ENCODE results near the gene TSPAN11.

TSPAN11 gene

DNA sequence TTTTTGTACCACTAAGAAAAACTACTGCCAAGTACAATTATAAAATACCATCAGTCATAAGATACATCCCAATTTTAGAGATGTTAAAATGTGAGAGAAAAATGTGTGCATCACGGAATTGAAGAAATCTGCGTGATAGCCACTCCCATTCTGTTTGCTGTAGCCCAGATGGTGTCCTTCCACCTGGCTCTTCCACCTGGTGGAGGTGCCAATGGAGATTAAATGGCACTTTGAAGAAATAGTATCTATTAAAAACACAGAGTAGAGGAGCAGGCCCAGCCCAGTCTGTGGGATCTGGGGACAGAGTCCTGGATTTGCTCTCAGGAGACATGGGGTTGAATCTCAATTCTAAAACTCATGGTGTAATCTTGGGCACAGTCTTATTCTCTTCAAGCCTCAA, 35.5 kb downstream of the TSPAN11 start:
- DNase-seq = no peak

DNA sequence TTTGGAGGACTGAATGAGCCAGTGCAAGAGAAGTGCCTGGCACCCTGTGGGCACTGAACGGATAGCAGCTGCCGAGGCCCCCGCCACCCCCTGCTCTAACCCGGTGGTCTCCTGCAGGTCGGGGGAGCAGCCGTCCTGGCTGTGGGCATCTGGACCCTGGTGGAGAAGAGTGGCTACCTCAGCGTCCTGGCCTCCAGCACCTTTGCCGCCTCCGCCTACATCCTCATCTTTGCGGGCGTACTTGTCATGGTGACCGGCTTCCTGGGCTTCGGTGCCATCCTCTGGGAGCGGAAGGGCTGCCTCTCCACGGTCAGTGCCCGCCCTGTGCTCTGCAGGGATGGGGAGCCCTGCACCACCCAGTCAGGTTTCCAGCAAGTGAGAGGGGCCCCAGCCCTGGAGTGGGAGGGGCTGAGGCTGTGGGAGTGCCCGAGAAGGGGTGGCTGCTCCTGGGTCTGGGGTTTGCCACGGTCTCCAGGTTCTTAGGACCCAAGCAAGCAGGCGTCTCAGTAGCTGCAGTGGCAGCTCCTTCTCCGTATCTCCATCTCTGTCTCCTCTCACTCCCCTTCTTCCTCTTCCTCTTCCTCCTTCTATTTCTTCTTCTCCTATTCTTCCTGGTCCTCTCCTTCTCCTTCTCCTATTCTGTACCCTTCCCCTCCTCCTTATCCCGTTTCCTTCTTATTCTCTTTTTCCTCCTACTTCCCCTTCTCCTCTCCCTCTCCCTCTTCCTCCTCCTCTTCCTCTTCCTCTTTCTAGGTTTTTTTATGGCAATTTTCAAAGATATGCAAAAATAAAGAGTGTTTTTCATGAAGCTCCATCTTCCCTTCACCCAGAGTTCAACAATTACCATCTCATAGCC, 37.4 kb downstream of the TSPAN11 start:
- DNase-seq = no peak

DNA sequence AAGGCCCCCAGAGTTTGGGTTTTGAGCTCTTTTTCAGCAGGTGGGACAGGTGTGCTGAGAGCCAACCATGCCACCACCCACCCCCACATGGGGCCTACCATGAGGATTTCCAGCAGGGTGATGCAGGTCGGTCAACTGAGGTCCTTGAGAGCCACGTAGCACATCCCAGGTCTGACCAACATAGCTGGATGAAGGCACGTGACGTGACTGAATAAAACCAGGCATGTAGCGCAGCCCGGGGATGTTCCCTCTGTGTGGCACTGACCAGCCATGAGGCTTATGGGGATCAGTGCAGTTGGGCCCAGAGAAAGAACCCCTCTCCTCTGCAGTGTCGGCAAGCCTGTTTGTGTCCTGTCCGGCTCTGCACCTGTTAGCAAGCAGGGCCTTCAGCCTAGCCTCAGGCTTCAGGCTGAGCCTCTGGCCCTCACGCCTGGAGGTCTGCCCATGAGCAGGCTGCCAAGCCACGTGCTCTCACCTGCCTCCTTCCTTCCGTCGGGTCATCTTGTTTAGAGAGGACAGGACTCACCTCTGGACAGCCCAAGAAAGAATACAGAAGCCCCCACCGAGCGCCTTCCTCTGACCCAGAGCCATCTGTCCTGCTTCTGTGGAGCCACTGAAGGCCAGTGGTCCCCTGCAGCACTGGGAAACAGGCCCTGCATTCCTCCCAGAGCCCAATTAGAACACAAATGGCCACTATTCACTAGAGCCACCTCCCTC, 38.5 kb downstream of the TSPAN11 start:
- DNase-seq = no peak

DNA sequence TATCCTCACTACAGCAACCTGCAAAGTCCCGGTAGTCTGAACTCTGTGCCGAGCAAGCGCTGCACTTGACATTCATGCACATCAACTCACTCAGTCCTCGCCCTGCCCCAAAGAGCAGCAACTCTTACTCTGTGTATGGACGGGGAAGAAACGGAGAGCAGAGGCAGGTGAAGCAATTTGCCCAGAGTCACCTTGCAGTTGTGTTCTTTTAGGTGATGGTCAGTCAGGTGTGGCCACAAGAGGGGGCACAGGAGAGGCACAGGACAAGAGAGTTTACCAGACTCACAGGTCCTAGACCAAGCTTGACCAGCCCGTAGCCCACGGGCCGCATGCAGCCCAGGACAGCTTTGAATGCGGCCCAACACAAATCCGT, 39.1 kb downstream of the TSPAN11 start:
- no peak for DNase-seq

DNA sequence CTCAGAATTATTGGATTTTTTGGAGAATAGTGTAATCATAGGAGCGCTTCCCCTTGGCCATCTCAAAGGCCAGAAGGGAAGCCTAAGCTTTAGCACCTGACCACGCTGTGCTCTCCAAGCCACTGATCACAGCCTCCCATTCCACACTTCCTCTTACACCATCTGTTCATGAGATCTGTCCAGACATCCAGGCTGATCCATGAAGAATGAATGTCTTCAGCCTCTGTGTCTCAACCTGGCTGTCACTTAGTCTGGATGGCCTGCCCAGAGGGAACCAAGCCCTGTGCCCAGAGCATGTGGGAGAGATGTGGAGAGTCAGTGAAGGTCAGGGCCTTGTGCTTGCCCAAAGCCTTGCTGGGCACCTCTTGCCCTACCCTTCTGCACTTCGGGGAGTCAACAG, 40.5 kb downstream of the TSPAN11 start:
- DNase-seq = no peak

DNA sequence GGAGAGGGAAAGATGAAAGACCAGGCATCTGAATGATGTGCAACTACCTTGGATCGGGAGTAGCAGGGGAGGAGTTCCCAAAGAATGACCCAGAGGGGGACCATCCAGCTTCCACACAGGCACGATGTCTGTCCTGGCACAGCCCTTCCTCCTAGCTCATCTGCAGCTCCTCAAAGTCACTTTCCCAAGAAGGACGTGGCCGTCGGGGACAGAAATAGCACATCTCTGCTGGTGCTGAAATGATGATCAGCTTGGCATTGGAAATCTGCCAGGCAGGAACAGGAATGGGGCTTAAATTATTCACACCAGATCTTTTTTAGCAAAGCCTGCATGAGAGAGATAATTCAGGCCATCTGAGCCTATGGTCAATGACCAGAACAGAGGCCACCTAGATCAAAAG, 41.7 kb downstream of the TSPAN11 start:
- no peak for DNase-seq

DNA sequence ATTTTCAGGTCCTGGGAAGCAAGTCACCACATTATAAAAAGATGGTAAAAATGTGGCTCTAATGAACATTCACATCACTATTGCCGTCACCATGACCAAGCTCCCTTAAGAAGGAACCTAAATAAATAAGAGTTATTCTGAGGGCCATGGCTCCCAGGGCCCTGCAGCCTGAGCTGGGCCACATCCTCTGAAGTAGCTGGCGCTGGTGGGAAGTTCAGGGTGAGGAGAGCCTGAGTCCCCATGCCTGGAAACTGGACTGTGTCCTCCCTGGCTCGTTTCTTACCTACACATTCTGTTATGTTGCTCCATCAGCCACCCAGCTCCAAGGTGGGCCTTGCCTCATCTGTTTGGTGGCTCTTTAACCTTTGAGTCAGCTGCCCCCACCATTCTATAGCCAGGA, 42.5 kb downstream of the TSPAN11 start:
- DNase-seq = no peak

DNA sequence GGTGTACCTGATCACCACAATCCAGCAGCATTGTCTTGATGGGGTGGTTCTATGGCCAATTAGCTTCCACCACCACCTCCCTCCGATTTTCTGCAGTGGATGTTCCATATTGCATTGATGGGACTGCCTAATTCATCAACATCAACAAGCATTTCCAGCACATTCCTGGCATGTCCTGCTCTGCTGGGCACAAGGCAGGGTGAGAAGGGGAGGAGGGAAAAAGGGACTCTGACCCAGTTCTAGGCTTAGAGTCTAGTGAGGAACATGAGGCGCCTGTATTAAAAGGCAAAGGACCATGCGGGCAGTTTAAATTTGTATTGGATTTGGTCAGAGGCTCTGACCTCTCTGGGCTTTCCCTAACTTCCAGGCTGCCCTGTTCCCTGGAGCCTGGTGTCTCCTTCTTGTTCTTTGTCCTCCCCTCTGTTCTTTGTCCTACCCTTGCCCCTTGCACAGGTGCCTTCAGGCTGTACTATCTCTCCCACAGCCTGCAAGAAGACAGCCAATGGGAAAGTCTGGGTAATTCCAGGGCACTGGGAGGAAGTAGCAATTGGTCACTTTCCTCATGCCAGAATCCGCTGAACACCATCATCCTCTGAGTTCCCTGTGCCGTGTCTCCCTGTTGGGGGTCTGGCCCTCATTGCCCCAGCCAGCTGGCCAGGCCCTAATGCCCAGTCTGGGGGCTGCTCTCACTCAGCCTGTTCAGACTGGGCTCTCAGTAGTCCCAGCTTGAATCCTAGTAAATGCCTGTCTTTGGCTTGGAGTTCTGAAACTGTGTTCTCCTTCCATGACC, 43.3 kb downstream of the TSPAN11 start:
- DNase-seq = no peak

DNA sequence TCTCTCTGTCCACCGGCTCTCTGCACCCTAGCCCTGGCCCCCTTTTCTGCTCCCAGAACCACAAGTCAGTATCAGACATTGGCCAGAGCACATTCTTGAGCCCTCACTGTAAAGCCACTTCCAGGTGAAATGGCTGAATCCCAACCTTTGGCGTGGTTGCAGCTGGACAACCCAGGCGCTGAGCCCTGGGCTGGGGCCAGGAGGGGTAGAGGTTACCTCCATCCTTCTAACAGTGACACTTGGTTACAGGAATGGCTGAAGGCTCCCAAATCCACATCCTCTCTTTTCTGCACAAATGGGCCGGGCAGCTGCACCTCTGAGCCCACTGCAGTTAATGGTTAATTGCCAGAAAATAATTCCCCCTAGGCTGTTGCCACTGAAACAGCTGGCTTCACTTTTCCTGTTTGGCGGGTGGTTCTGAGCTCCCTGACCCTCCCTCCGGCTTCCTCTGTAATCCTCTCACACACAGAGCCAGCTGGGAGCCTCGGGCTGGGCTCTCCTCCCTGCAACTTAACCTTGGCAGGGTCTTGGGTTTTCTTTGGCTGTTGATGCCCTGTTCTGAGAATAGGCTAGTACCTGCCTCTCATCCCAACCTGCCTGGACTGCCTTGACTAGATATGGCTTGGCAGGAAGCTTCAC, 44.1 kb downstream of the TSPAN11 start:
- no peak for DNase-seq

DNA sequence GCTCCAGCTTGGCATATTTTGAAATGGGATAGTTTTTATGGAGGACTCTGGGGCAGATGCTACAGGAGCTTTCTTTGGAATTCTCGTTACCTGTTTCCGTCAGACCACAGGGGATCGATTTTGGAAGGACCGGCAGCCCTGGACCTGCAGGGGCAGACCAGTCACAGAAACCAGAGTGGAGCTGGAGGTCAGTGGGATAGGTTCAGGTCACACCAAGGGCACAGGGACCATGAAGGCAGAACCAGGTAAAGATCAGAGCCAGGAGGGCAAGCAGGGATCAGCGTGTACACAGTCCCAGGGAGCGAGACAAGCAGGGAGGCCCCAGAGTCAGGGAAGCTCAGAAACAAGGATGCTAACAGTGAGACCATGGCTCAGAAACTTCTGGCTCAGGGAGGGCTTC, 45.5 kb downstream of the TSPAN11 start:
- no peak for DNase-seq

DNA sequence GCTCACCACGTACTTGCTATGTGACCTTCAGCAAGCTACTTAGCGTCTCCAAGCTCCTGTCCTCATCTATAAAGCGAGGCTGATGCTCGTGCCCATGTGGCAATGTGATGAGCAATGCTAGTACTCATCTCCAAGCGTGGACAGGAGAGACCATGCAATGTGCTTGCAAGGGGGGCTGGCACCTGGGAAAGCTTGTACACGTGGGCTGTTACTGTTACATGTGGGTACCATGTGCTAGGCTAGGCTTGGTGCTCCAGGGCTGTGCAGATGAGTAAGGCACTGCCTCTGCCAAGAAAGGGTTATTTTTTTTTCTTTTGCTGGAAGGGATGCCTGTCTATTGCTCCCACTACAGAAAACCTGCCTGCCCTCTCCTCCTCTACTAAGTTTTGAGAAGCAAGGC, 46.6 kb downstream of the TSPAN11 start:
- DNase-seq = no peak

DNA sequence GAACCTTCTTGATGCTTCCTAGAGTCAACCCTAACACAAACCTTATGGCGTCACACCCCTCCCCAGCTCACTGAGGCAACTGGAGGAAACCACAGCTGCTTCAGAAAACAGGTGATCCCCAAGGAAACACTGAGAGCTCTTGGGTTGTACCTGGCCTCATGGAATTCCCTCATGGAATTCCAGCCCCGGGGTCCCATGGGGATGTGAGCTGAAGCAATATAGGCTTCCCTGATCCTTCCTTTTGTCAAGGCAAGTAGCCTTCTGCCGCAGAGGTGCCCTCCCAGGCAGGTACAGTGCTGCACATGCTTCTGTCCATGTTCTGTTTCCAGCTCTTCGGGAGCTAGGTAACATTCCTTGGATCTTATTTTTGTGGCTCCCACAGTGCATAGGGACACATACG, 47.3 kb downstream of the TSPAN11 start:
- no peak for DNase-seq

DNA sequence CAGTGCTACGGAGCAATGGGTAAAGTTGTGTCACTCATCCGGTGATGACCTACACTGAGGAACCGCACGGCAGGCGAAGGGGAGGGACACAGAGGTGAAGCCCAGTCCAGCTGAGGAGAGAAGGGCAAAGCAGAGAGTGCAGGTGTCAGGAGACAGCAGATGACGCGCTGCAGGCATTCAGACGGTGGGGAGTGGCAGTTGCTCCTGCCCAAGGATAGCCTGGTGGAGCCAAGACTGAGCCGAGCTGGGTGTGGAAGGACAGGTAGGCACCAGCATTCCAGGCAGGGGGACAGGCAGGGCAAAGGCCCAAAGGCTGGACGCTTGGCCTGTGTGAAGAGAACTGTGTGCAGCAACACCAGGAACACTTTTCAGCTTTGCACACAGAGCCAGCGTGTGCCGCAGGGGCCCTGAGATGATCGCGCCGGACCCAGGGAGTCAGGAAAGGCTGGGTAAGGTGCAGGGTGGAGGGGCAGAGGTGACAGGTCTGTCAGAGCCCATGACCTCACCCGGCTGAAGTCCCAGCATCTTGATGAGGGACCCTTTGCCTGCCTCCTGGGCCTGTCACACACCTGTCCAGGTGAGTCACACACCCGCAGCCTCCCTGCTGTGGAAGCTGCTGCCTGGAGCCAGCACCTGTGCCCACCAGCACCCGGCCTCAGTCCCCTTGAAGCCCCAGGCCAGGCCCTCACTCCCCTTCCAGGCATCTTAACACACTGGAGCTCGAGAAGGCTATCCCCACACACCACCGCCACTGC, 48.4 kb downstream of the TSPAN11 start:
- no peak for DNase-seq

DNA sequence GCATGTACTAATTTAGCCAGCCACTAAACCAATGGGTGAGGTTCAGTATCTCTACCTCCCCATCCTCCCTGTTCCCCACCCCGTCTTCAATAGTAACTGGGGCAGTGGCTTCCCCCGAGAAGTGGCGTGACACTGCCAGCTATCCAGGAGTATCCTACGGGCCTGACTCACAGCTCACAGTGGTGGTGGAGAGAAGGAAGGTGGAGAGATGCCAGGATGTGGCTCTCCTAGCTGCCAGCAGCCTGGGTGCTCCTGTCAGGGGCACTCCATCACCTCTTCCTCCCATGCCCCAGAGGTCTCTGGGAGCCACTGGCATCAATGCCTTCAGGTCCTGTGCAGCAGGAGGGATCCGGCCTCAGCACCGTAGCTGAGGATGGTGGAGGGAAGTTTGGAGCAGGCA, 49.0 kb downstream of the TSPAN11 start:
- no peak for DNase-seq

DNA sequence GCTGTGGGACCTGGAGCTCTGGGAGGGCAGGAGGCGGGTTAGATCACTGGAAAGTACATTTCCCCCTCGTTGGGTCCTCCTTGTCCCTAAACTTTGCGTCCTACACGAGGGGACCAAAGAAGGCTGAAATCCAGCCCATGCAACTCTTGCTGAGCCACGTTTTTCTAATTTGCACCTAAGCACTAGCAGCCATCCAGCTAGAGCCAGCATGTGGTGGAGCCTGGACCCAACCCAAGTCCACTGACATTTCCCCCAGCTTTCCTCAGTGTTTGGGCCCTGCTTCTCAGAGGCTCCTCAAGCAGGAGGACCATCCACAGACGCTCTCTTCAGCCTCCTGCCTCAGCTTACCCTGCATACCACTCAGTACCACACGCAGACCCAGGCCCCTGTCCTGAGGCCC, 49.7 kb downstream of the TSPAN11 start:
- DNase-seq = no peak

DNA sequence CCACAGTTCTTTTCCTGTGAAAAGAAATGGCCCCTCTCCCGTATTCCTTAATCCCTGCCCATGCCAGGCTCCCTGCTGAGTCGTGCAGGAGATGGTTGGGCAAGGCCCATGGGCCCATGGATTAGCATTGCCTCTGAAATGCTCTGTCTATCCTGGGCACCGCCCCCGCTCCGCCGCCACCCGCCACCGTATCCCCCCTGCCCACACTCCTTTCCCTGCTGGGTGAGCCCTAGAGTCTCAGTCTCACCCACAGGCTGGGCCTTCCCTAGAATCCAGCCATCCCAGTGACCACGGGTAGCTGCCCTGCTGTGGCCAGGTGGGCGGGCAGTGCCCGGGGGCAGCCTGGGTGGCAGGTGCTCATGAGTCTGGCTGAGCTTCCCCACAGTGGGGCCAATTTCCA, 50.6 kb downstream of the TSPAN11 start:
- no peak for DNase-seq

DNA sequence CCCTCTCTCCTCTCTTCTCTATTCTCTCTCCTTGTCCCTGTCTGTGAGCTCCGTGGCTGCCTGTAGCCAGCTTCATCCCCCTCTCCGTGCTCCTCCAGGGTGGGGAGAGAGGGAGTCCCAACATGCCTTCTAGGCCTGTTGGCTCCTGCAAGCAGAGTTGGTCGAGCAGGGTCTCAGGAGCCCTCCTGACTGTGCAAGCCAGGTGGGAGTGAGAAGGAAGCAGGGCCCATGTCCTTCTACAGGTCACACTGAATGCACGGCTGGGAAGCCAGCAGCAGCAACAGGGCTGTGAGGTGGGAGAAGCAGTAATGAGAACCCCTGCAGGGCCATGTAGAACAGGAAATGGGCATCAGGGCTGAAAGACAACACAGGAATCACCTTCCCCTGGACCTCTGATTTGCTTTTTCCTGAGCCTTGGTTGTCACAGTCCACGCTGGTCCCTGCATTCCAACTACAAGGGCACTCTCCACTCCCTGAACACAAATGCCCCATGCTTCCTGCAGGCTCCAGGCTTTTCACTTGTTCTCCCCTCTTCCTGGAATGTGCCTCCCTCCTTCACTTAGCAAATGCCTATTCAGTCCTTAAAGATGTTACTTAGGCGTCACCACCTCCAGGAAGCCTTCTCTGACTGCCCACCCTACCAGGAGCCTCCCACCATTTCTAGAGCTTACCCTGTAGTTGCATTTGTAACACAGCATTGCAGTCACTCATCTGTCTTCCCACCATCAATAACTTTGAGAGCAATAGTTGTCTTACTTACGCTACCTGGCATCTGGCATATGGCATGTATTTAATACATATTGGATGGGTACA, 51.2 kb downstream of the TSPAN11 start:
- no peak for DNase-seq

DNA sequence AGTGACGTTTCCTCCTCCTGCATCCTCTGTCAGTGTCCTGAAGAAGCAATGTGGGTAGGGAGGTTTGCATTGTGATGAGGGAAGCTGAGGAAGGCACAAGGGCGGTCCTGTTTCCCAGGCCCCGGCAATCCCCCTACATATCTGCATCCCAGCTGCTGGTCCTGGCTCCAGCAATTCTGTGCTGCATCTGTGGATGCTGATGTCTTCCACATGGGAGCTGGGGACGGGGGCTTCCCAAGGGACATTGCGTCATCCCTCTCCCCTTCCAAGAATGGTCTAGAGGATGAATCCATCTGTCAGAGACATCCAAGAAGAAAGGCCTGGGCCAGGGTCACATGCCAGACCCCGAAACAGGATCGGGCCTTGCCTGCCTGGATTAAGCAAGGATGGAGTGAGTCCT, 52.1 kb downstream of the TSPAN11 start:
- no peak for DNase-seq

DNA sequence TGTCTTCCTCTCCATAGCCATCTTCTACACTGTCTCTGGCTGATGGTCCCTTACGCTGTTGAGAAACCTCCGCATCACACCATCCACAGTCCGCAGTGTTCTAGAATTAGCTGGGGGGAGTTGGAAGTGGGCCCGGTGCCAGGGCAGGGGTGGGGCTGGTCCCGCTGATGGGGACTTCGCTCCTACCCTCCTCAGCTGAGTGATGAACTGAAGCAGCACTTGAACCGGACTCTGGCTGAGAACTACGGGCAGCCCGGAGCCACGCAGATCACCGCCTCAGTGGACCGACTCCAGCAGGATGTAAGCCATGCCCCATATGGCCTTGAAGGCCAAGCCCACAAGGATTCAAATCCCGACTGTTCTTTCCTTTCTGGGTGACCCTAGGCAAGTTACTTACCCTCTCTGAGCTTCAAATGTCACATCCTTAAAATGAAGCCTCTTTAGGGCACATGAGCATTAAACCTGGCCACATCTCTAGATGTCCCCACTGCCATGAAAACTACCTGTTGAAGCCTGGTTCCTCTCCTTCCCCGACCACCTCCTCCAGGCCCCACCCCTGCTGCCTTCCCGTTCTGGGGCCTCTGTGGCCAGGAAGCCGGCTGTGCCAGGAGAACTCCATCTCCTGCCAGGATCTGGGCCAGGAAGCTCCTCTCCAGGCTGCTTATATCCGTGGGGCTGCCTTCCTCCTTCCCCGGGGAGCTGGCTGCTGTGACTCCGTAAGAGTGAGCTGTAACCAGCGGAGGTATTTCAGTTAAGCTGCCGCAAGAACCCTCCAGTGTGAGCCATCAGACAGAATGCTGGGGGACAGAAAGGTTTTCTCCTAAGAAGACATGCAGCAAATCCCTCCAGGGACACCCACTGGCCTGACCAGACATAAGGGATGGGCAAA, 53.1 kb downstream of the TSPAN11 start:
- no peak for DNase-seq

DNA sequence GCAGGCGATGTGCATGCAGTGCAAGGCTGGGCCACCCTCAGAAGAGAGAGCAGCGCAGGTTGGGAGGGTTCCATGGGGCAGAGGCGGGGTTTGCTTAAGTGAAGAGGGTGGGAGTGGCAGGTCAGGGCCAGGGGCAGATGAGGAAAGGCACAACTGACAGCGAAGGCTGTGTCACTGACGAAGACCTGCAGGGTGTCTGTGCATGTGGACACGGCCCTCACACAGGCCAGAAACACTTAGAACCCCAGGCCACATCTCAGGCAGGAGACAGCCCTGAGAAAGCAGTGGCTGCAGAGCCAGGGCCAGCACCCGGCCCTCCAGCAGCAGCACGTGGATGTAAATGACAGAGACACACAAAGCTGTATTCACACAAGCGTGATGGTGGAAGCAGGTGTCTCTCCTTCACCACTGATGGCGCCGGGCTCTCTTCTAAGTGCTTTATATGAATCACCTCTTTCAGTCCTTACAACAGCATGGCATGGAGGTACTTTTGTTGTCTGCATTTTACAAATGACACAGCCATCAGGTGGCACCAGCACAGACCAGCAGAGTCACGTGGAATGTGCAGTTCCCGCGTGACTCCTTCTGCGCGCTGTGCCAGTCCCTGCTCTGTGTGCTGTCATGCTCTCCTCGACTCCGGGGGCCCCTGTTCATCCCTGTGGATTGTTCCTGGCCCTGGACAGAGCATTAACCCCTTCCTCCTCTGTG, 54.6 kb downstream of the TSPAN11 start:
- DNase-seq = no peak
